ENCODE data around the gene PELI2.

DNA sequence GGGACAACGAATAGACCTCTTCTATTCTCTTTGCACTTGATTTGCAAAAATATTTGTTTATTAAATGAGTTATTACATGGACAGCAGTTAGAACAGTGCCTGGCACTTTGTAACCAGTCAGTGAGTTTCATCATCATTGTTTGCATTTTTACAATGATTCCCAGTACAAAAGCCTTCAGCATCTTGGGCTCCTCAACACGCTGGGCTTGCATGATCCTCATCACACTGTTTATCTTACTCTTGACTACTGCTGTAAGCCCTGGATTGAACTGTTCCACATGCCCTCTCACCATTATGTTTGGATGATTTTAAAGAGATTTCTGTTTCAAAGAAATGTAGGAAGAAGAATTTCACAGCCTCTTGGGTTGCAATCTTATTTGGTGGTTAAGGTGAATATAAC is 204.3 kb downstream of the PELI2 start:
- TF ChIP-seq, protein P1, sequence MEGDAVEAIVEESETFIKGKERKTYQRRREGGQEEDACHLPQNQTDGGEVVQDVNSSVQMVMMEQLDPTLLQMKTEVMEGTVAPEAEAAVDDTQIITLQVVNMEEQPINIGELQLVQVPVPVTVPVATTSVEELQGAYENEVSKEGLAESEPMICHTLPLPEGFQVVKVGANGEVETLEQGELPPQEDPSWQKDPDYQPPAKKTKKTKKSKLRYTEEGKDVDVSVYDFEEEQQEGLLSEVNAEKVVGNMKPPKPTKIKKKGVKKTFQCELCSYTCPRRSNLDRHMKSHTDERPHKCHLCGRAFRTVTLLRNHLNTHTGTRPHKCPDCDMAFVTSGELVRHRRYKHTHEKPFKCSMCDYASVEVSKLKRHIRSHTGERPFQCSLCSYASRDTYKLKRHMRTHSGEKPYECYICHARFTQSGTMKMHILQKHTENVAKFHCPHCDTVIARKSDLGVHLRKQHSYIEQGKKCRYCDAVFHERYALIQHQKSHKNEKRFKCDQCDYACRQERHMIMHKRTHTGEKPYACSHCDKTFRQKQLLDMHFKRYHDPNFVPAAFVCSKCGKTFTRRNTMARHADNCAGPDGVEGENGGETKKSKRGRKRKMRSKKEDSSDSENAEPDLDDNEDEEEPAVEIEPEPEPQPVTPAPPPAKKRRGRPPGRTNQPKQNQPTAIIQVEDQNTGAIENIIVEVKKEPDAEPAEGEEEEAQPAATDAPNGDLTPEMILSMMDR (IDR thresholded peaks at IDR 0.05; ENCODE audit: insufficient read depth, low read length, poor library complexity, severe bottlenecking), result no peak
- no peak for TF ChIP-seq EZH2phosphoT487 (conservative IDR thresholded peaks at IDR 0.05; ENCODE audit: low read length)

Data from SU-DHL-6 (cell line).